Hematopoietic multipotent progenitor cell (in vitro differentiated cells): ENCODE results near the gene KSR2. TPM values are rescaled to one million over a fixed set of nuclear protein-coding genes. Genes with fewer than 3 reads are reported as not detected.

Source experiments
- DNase-seq, 3 donors: peaks; one replicate each; pipeline ENCODE4 v3.0.0-alpha.2; 2011 to 2015; ENCODE audit warnings: low read depth in 2 of 3, low spot score in 2 of 3
- total RNA-seq: library from RNA; depleted of rRNA; stranded (reverse); fragments of >200 nt; gene quantifications from one replicate; pipeline ENCODE4 v1.2.3, GENCODE V29; 2012

The KSR2 gene
- total RNA-seq, 1 donor, result under 0.01 TPM

DNA sequence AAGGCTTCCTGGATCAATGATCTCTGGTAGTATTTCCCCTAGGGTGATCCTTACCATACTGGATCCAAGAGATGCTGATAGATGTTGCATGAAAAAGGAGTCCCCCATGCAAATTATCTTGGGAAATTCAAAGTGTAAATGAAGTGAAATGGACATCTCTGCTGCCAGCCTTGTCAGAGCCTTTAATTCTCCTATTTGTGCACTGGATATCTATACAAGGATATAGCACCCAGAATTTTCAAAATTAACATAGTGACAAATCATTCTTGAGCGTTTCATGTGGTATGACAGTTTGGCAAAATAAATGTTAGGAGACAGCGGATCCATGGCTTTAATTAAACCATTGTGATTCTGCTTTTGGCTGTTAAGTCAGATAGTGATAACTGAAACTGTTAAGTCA is 260.9 kb downstream of the KSR2 start:
- no peak for DNase-seq

DNA sequence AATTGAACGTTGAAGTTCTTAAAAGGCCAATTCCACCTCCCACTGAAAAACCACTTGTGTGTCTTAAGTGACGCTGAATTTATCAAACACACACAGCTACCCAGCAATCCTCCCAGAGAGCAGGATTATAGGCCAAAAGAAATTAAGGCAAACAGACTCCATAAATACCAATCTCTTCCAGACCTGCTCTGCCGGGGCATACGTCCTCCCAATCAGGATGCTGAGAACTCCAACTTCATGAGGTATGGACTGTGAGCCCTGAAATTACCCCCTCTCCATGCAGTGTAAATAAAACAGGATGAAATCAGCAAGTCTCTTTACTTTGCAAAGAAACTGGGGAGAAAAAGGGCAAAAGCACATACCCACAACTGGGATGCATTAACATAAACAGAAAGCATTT is 265.2 kb downstream of the KSR2 start:
- DNase-seq, result no peak

DNA sequence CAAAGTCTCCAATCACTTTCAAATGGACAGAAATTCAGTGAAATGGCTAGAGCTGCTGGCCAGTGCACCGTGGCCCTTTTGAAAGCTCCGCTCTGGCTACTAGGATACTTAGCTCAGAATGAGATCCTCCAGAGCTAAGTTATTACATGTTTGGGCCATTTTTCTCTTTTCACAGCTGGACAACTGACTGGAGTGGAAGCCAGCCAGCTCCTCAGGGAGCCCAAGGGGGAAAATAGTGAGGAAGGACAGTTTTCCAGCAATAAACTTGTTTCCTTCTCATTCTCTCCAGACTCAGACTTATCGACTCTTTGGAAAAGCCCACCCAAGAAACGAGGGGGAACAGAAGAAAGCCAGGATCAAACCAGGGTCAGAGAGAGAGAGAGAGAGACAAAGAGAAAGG is 266.0 kb downstream of the KSR2 start:
- no peak for DNase-seq

DNA sequence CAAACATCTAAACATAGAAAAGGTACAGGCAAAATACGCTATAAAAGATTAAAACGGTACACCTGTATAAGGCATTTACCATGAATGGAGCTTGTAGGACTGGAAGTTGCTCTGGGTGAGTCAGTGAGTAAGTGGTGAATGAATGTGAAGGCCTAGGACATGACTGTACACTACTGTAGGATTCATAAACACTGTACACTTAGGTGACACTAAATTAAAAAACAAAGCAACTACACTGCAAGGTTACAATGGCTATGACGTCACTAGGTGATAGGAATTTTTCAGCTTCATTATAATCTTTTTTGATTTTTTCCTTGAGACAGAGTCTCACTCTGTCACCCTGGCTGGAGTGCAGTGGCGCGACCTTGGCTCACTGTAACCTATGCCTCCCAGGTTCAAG is 269.2 kb downstream of the KSR2 start:
- no peak for DNase-seq

DNA sequence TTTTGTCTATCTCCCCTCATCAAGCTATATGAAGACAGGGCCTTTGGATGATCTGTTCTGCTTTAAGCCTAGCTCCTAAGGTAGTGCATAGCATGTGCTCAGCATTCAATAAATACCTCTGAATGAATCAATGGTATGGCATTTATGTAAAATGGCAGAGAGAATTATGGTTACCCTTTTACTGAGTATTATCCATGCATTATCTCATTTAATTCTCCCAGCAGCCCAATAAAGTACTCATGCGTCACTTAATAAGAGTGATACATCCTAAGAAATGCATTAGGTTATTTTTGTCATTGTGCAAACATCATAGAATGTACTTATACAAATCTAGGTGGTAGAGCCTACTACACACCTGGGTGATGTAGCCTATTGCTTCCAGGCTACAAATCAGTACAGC is 269.7 kb downstream of the KSR2 start:
- no peak for DNase-seq

GRCh38 chr12:117695956-117696355 is 272.8 kb downstream of the KSR2 start:
- DNase-seq, result no peak

- DNase-seq, result no peak
These were observed 276.3 kb downstream of the KSR2 start for GRCh38 chr12:117692512-117692911.

- no peak for DNase-seq
These were observed 278.9 kb downstream of the KSR2 start for GRCh38 chr12:117689857-117690256.

DNA sequence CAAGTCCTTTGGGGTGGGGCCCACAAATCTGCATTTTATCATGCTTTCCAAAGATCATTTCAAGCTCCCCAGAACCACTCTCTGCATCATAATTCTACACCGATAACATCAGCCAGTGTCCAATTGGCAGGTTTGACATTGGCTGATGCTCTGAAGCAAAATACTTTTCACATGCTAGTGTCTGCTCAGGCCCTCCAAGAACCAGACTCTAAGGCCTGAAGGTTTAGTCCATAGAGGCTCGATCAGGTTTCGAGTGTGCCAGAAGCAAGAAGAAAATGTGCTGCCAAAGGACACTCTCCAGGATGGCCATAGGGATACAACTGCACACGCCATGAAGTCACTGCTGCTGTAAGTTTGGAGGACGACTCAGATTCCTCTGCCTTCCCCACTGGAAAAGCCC is 280.3 kb downstream of the KSR2 start:
- DNase-seq, result no peak

- DNase-seq, result no peak
These were observed 281.8 kb downstream of the KSR2 start for GRCh38 chr12:117686911-117687377.

- no peak for DNase-seq
These were observed 282.6 kb downstream of the KSR2 start for GRCh38 chr12:117686210-117686609.

DNA sequence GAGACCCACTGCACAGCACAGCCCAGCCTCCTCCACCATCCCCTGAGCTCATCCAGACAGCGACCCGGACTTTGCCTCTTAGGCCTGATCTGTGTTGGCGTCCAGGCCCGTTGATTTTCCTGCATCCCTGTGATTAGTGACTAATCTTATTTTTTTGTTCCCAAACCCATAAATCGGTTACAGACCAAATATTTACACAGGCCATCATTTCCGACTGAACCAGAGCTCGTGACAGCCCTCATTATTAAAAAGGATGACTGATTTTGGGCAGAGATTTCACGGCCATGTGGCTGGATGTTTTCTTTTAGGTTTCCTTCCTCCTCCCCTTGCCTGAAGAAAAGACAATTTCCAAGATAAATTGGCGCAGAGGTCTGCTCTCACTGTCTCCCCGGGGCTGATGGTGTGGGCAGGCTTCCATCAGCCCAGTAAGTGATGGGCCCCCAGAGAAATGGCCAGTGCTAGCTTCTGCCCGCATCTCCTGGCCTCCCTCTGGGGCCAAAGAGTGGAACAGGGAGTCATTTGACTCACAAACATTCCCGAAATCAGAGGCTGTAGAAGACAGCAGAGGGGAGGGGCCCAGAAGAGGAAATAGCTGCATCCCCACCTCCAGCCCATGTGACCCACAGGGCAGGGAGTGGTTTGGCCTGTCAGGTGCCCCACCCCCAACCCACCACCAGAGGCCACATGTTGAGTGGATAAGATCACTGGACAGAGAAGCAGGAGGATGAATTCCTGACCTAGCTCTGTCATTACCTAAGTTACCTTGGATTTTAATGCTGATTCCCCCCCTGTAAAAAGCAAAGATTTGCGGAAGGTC is 283.5 kb downstream of the KSR2 start:
- peak in 2 of 3 donors; percentile 1 to 3 for DNase-seq

DNA sequence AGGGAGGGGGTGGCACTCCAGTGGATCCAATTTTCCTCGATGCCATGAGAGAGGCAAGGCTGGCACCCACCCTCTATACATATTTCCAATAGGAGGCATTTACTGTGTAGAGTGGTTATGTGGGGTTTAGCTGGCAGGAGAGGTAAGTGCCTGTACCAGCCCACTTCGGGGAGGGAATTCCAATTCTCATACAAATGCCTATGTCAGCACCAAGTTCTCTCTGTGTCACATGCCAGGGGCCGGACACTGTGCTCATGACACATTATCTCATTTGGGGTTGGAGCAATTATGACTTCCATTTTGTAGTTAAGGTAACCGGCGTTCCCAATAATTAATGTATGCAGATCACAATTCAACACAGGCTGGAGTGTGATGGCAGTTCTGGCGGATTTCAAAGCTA is 284.3 kb downstream of the KSR2 start:
- no peak for DNase-seq

DNA sequence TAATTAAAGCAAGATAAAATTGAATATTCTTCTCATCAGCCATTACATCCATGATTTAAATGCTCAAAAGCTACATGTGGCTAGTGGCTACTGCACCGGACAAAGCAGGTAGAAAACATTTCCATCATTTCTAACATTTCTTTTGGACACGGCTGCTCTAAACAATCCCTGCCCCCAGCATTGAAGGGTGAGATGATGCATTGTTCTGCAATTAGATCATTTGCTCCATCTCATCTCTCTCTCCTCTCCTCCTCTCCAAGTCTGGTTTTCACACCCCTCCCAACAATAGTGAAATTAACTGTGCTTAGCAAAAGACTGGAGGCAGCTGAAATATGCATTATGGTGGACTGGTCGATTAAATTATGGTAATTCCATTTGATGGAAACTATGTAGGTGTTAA is 288.5 kb downstream of the KSR2 start:
- DNase-seq, result no peak

DNA sequence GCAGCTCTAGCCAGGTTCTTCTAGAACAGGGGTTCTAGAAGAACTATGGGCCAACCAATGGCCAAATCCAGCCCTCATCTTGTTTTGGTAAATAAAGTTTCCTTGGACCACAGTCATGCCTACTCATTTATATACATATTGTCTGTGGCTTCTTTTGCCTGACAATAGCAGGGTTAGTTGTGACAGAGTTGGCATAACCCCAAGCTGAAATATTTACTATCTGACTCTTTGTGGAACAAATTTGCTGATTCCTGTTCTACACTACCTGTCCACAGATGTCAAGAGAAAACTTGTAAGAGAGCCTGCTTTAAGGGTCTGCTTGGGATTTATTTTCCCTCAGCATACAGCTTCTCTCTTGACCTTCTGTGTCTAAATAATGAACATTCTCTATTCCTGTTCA is 289.0 kb downstream of the KSR2 start:
- no peak for DNase-seq

GRCh38 chr12:117674763-117675162 is 294.0 kb downstream of the KSR2 start:
- DNase-seq, result no peak

DNA sequence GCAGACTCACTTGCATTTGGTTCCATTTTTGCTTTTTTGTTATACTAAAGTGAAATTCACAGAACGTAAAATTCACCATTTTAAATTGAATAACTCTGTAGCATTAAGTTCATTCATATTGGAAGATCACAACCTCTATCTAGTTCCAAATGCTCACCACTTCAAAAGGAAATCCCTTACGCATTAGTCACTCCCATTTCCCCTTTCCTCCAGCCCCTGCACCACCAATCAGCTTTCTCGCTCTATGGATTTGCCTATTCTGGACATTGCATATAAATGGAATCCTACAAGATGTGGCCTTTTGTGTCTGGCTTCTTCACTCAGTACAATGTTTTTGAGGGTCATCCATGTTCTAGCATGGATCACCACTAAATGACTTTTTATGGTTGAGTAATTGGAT is 294.5 kb downstream of the KSR2 start:
- no peak for DNase-seq

DNA sequence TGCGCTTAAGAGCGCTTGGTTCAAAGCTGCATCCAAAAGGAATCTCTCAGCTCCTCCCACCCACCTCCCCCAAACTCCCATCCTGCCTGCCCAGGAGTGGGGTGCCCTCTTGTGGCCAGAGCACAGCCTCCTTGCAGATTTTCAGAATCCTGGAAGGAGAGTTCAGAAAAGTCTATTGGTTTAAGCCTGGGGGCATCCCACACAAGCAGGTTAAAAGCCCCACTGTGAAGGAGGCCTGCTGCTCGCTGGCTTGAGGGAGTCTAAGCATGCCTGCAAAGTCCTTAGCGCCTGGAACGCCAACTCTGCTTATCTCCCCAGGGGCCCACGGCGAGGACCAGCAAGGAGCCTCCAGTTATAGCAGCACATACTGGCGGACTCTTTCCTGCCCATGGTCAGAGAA is 297.1 kb downstream of the KSR2 start:
- DNase-seq, result no peak

DNA sequence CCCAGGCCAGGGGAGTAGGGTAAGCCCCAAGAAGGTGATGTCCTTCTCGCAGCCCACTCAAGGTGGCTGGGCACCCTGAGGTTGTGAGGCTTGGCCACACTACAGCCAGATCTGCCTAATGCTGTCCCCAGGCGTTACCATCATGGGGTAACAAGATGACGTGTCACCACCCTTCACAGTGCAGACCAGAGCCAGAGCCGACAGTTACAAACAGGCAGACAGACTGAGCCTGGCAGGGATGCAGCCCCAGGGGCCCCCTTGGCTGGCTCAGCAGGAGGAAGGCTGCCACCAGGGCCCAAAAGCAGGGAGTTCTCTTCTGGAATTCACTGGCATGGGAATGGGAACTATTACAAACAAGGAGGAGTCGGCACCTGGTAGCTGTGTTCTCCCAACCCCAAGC is 304.6 kb downstream of the KSR2 start:
- DNase-seq, result no peak

GRCh38 chr12:117662620-117663395 is 306.0 kb downstream of the KSR2 start:
- DNase-seq, result no peak

- DNase-seq, result no peak
These were observed 306.6 kb downstream of the KSR2 start for GRCh38 chr12:117662220-117662619.

GRCh38 chr12:117661471-117661870 is 307.3 kb downstream of the KSR2 start:
- DNase-seq, result no peak
